Choroid plexus epithelial cell (primary cell): ENCODE data around the gene DRAM2.

Experiments
- DNase-seq: peaks from one replicate; pipeline ENCODE4 v3.0.0-alpha.2; 2010; ENCODE audit warnings: low read depth
- H3K4me3 ChIP-seq: 2 replicates; pipeline ENCODE4 v1.5.1; 2011; ENCODE audit warnings: low read depth, mild to moderate bottlenecking, control low read depth, low read length, moderate library complexity
- CTCF ChIP-seq: conservative IDR thresholded peaks from 2 replicates; pipeline ENCODE4 v1.5.1; 2011; ENCODE audit warnings: low read depth, mild to moderate bottlenecking, control low read depth, inconsistent platforms, low read length, moderate library complexity

DRAM2 gene

DNA sequence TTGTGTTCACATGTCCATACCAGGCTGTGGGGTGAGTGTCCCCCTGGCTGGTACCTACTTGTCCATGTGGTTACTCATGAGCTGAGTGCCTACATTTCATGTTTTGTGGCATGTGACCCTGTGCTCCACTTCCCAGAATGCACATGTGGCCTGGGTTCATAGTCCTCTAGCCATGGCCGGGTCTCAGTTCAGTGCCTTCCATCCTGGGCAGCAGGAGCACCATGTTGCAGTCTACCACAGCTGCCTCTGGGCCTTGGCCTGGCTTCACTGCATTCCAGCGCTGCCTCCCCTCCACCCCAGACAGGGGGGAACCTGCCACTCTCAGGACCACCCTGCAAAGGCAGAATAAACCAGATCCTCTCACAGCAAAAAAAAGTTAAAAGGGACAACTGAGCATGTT, 5.6 kb upstream of the DRAM2 start:
- DNase-seq = no peak
- TF ChIP-seq CTCF = no peak
- H3K4me3 ChIP-seq = no peak overlapping the region

DNA sequence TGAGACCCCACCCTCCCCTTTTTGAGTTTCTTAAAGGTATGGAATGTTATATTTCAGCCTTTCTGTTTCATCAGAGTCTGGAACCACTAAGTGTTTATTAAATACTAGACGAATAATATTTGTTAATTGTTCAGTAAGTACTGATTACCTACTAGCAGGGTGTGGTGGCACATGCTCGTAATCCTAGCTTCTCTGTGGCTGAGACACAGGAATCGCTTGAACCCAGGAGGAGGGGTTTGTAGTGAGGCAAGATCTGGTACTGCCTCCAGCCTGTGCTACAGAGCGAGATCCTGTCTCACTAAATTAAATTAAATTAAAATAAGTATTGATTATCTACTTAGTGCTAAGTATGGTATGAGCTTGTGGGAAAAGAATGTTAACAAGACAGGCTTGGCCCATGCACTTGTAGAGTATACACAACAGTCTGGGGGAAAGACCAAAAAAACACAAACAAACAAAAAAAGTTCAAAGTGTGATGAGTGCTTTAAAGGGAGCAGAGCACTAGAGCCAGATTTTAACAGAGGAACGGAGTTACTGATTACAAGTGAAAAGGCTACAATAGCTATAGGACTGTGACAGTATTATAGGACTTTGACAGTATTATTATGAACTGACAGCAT, 2.6 kb upstream of the DRAM2 start:
- H3K4me3 ChIP-seq = no peak overlapping the region
- DNase-seq = peak; percentile 4
- TF ChIP-seq CTCF = no peak

DNA sequence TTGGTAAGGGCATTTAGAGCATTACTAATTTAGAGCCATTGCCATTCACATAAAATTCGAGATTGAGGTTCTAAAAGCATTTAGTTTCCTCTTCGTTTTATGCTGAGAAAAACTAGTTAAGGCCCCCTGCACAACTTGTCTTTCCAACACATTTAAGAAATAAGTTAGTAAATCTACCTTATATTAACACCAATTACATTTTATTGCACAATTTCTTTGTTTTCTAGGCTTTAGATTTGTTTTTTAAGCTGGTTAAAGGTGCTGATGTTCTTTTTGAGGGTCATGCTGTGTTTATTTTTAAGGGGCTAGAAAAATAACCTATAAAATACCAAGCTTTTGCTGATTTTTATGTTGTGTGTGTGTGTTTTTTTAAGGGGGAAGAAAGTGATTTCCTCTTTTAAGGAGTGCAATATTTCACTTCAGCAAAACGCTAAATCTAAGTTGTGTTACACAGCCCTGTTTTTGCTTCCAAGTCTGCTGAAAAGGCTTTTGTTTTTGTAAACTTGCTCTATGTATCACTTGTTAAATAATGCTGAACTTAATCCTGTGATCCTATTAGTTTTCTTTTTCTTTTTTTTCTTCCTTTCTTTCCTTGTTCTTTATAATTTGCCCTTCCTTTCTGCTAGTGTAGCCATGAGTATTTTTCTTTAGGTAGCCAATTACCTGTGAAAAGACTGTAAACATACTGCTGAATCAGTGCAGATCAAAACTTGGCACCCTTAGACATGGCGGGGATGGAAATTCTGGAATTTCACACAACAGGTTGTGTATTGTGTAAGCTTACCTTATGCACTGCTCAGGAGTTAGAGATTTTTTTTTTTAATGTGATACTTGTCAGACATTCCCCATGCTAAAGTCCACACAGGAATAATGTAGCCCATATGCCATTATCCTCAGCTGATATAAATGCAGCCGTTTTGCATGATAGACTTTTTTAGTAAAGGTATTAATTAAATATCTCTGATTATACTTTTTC, 1.6 kb upstream of the DRAM2 start:
- H3K4me3 ChIP-seq = peak overlapping the region; percentile 86
- DNase-seq = no peak
- no peak for TF ChIP-seq CTCF

DNA sequence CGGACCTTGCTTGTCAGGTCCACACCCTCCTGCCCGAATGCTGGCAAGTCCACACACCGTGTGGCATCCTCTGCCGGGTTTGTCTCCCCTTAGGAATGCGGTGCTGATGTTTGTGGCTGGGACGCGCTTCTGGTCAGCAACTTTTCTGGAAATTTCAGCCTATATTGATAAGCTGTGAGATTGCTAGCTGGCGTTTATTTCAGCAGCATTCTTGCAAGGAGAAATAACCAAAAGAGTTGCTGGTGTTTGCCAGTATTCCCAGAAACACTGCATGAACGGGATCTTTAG, 731 bp upstream of the DRAM2 start:
- DNase-seq = peak; percentile 44
- peak overlapping the region; percentile 86 for H3K4me3 ChIP-seq
- TF ChIP-seq CTCF = no peak

DNA sequence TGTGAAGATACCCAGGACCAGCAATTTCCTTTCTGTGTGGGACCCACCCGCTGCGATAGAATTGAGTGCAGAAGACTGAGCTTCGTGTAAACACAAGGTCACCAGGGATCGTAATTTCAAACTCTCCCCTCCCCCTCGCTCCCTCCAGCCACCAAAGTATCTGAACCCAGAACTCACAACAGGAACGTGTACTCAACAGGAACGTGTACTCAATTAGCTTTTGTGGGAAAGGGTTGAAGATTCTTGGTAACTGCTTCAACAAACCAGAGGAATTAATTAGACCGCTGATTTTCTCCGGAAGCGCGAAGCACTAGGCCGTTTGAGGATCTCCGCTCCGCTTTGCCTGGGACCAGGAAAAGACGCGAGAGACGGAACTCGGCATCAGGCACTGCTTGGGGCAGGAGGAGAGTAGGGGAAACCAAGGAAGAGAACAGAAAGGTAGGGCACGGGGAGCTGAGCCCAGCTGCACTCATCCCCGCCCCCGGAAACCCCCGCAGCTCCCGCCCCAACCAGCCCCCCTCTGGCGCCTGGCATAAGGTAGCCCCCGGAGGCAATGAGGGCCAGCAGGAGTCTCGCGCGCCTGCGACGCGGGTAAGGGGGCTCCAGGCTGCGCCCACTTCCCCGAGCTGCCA, 453 bp downstream of the DRAM2 start:
- TF ChIP-seq CTCF = no peak
- H3K4me3 ChIP-seq = peak overlapping the region; percentile 86
- peak; percentile 67 for DNase-seq

DNA sequence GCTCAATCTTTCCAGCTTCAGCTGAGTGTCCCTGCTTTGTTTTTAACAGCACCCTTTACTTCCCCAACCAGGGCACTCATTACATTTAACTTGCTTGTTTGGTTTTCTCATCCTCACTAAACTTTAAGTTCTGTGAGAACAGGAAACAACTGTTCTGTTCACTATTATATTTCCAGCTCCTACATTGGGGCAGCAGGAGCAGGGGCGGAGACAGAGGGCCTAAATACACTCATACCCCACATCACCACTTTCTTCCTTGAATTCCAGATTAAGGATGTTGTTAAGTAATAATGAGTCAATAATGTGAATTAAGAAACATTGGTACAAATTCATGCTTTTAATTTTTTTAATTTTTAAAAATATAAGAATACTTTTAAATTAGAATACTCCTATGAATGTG, 6.0 kb downstream of the DRAM2 start:
- H3K4me3 ChIP-seq = no peak overlapping the region
- no peak for TF ChIP-seq CTCF
- DNase-seq = no peak
